Measurements from ENCODE around the gene ZBTB48. TPM values are rescaled to one million over a fixed set of nuclear protein-coding genes. Genes with fewer than 3 reads are reported as not detected.

Gene ZBTB48
- total RNA-seq, 4 donors from 2014 or later, result 9.3 to 14.5 (median 11.3) TPM

GRCh38 chr1:6585081-6585722 lies 5.4 kb downstream of the ZBTB48 start:
- ATAC-seq (no peak), DNase-seq (no peak)
- TF ChIP-seq CTCF (IDR thresholded peaks at IDR 0.05 in 4 of 5, conservative IDR thresholded peaks at IDR 0.05 in 1 of 5) (no peak), POLR2A (IDR thresholded peaks at IDR 0.05) (no peak)
- Histone ChIP-seq H3K9me3 (no peaks in the 10 kb centered on the region), H3K27ac (peak overlapping the region; percentile 98 to 100 (median 100)), H3K4me3 (no peak overlapping the region), H3K4me1 (peaks cover 41 to 71% of the 10 kb centered on the region in 2 donors), H3K36me3 (peaks cover 0 to 8% of the 10 kb centered on the region in 2 donors), H3K27me3 (no peaks in the 10 kb centered on the region)
- in situ Hi-C loops (cut with MboI; ENCODE audit: low sequenced_read_pairs in 4 of 4) (loop anchor here in 1 of 4 donors (10.0 kb wide), 1 partner anchor 50 kb away; no protein-coding TSS in a partner anchor), intact Hi-C loops (cut with DNase I; ENCODE audit: low total_unique reads) (no loop called here)

- peak in 1 of 2 donors; percentile 22 for DNase-seq
- no peak for TF ChIP-seq POLR2A (IDR thresholded peaks at IDR 0.05)
- TF ChIP-seq CTCF (IDR thresholded peaks at IDR 0.05 in 4 of 5, conservative IDR thresholded peaks at IDR 0.05 in 1 of 5), result no peak
- Histone ChIP-seq H3K9me3 (no peaks in the 10 kb centered on the region), H3K36me3 (peaks cover 0 to 12% of the 10 kb centered on the region in 2 donors), H3K27me3 (no peaks in the 10 kb centered on the region), H3K27ac (peak overlapping the region; percentile 98 to 100 (median 100)), H3K4me1 (peaks cover 42 to 70% of the 10 kb centered on the region in 2 donors), H3K4me3 (no peak overlapping the region)
- ATAC-seq, result no peak
- intact Hi-C loops (cut with DNase I; ENCODE audit: low total_unique reads), result no loop called here
- in situ Hi-C loops (cut with MboI; ENCODE audit: low sequenced_read_pairs in 4 of 4), result loop anchor here in 1 of 4 donors (10.0 kb wide), 1 partner anchor 49 kb away; no protein-coding TSS in a partner anchor
Measured at GRCh38 chr1:6585841-6586240, 6.0 kb downstream of the ZBTB48 start.

- H3K36me3 ChIP-seq, result peaks cover 0 to 12% of the 10 kb centered on the region in 2 donors
- H3K9me3 ChIP-seq, result no peaks in the 10 kb centered on the region
- no peaks in the 10 kb centered on the region for H3K27me3 ChIP-seq
- H3K4me1 ChIP-seq, result peaks cover 41 to 70% of the 10 kb centered on the region in 2 donors
- TF ChIP-seq POLR2A (IDR thresholded peaks at IDR 0.05) (no peak), CTCF (IDR thresholded peaks at IDR 0.05 in 4 of 5, conservative IDR thresholded peaks at IDR 0.05 in 1 of 5) (no peak)
- DNase-seq (peak in 1 of 2 donors; percentile 35), ATAC-seq (no peak)
- peak overlapping the region; percentile 98 to 100 (median 100) for H3K27ac ChIP-seq
- intact Hi-C loops (cut with DNase I; ENCODE audit: low total_unique reads), result no loop called here
- H3K4me3 ChIP-seq, result no peak overlapping the region
- in situ Hi-C loops (cut with MboI; ENCODE audit: low sequenced_read_pairs in 4 of 4), result loop anchor here in 1 of 4 donors (10.0 kb wide), 1 partner anchor 48 kb away; no protein-coding TSS in a partner anchor
Measured at GRCh38 chr1:6586404-6586816, 6.6 kb downstream of the ZBTB48 start.

GRCh38 chr1:6587261-6588005 lies 7.6 kb downstream of the ZBTB48 start:
- peaks cover 50 to 77% of the 10 kb centered on the region in 2 donors for H3K4me1 ChIP-seq
- H3K27me3 ChIP-seq, result no peaks in the 10 kb centered on the region
- H3K4me3 ChIP-seq, result no peak overlapping the region
- ATAC-seq (peak; percentile 9 to 53), DNase-seq (peak; percentile 51 to 89)
- peaks cover 0 to 12% of the 10 kb centered on the region in 2 donors for H3K36me3 ChIP-seq
- H3K27ac ChIP-seq, result peak overlapping the region; percentile 98 to 100 (median 100)
- TF ChIP-seq POLR2A (IDR thresholded peaks at IDR 0.05) (no peak), CTCF (IDR thresholded peaks at IDR 0.05 in 4 of 5, conservative IDR thresholded peaks at IDR 0.05 in 1 of 5) (no peak)
- intact Hi-C loops (cut with DNase I; ENCODE audit: low total_unique reads) (no loop called here), in situ Hi-C loops (cut with MboI; ENCODE audit: low sequenced_read_pairs in 4 of 4) (loop anchor here in 1 of 4 donors (10.0 kb wide), 1 partner anchor 47 kb away; no protein-coding TSS in a partner anchor)
- H3K9me3 ChIP-seq, result no peaks in the 10 kb centered on the region
